Left renal cortex interstitium (tissue), 4 donors: ENCODE data around the gene PSMD1. TPM values are rescaled to one million over a fixed set of nuclear protein-coding genes. Genes with fewer than 3 reads are reported as not detected.

Source experiments
- DNase-seq, 4 donors: peaks; one replicate each; pipeline ENCODE4 v3.0.0-alpha.2; 2013; ENCODE audit warnings: low read depth in 4 of 4, low spot score in 2 of 4, missing footprints in 1 of 4
- polyA plus RNA-seq, 4 donors: library from polyadenylated mRNA; unstranded; fragments of 120-200 nt; gene quantifications; one replicate each; pipeline ENCODE4 v1.2.1, GENCODE V29; 2013; ENCODE audit not compliant: insufficient read length in 4 of 4

Gene PSMD1
- polyA plus RNA-seq, 4 donors = 83.3 to 110 (median 100) TPM

DNA sequence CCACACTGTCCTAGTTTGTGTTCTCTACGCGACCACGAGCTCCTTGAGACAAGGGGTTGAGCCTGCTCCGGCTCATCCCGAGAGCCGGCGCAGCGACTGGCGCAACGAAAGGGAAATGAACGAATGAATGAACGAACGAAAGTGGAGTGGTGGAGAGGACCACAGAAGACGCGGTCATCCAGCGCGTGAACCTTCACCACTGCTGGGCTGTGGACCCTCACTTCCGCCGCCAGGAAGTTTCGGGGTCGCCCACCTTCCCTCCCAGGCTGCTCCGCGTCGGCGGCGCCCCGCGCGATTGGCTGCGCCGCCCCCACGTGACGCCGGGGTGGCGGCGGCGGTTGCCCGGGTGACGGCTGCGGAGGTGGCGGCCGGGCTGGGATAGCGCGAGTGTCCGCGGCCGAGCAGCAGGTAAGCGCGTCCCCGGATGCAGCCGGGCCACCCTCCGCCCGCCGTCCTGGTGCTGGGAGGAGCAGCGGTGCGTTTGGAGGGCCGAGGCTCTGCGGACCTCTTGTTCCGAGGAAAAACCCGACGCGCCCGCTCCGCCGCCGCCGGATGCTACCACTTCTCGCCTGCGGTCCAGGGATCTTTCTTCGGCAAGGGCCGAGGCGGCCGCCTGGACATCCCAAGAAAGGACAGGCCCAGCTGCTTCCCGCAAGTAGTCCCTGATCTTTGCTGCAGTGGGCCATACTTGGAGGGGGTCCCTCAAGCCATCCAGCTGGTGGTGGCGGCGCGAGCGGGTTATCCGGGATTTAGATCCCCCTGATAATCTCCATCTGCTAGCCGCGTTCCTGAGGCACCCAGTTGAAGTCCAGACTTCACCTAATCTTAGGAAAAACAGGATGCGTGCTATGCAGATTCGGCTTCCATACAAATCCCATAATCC lies 141.9 kb downstream of the PSMD1 start, which contains the start of gene ARMC9:
ARMC9 (plus strand) TSS at position 341 of the 883 bp plus-strand sequence. CDS start 7,608 bp downstream, outside the sequence.
- DNase-seq = peak in 2 of 4 donors; percentile 78 to 83

DNA sequence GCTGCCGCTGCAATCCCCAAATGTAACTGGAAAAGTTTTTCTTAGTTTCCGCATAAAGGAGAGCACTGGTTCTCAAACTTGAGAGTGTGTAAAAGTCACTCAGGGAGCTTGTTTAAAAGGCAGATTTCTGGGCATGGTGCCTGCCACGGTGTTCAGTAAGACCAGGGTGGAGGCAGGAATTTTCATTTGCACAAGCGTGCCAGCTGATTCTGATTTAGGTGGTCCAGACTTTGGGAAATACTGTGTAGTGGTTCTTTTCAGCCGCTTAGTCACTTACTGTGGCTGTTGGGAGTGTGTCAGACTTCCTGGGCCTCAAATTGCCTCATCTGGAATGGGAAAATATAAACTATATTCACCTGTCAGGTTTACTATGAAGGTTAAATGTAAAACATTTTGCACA lies 142.6 kb downstream of the PSMD1 start:
- no peak for DNase-seq

DNA sequence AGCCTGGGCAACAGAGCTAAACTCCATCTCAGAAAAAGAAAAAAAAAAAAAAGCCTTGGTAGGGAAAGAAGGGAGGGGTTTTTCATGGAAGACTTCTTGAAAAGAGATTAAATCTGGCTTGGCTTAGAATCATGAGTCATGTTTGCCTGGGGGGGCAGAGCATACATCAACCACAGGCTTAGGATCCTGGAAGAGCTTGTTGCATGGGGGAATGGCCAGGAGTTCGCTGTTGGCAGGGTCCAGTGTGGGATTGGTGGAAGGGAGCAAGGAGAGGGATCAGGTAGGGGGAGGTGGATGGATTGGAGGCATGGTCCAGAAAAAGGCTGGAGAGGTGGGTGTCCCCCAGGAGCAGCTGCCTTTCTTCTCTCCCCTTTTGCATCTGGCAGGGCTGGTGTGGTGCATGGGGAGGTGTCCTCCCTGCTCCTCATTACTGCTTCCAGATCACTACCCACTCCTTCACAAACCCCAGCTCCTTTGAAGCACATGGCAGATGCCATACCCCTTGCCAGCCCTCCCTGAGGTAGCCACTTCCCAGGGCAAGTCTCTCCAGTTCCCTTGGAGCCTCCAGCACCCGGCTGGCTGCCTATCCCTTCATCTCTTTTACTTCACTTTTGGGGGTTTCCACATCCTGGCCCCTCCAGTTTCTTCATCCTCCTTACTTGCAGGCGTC lies 144.3 kb downstream of the PSMD1 start:
- no peak for DNase-seq

DNA sequence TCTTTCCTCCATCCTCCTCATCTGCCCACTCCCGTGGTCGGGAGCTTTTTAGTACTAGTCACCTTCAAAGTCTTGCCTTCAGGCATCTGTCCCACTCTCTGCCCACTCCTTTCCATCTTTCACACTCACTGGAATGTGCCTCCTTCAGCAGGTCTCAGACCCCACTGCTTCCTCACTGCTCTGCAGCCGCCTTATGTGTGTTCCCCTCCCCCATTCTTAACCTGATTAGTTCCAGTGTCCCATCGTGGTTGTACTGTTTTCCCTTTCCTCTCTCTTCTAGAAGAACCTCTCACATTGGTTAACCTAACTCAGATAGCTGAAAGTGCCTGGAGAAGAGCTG lies 144.8 kb downstream of the PSMD1 start:
- DNase-seq = no peak

DNA sequence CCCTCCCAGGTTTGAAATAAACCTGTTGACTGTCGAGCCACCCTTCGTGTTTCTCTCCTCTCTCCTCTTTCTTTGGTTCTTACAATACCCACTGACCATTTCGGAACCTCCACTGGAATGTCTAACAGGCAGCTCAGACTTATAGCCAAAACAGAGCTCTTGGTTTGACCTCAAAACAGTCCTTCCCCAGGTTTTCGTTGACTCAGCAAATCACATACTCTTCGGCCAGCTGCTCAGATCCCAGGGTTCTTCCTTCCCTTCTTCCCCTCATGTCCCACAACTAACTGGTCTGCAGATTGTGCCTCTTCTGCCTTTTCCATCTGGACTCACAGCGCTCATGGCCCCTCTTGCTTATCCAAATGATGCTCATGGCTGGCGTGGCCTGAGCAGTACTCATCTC lies 146.4 kb downstream of the PSMD1 start:
- no peak for DNase-seq

DNA sequence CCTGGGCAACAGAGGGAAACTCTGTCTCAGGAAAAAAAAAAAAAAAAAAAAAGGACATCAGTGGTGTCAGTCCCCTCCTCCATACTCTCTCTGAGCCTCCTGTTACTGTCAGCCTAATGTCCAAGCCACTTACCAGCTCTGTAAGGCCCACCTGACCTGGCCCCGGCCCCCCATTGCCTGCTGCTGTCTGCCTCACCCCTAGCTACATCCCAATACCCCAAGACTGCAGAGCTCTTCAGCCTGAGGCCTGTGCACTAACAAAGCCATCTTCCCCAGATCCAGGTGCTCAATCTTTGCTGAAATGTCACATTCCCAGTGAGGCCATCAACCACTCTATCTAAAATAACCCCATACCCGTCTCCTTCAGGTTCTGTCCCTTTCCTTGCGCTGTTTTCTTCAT lies 147.5 kb downstream of the PSMD1 start:
- DNase-seq = no peak

DNA sequence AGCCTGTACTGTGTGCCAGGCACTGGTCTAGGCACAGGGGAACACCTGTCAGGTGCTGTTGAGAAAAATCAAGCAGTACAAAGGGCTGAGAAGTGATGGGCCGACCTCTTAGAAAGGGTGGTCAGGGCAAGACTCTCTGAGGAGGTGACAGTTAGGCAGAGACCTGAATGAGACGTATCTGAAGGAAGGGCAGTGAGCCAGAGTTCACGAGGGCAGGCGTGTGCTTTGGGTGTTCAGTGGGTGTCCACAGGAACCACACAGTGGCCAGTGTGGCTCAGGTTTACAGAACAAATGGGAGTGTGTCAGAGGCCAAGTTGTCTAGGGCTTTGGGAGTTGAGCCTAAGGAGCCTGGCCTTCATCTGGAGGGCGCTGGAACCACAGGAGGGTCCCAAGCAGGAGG lies 147.9 kb downstream of the PSMD1 start:
- DNase-seq = no peak

DNA sequence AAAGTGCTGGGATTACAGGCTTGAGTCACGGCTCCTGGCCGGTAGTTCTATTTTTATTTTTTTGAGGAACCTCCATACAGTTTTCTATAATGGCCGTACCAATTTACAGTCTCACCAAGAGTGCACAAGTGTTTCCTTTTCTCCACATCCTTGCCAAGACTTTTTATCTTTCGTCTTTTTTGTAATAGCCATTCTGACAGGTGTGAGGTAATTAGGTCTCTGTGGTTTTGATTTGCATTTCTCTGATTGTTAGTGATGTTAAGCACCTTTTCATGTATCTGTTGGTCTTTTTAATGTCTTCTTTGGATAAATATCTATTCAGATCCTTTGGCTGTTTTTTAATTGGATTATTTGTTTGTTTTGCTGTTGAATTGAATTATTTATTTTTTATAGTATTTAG lies 151.1 kb downstream of the PSMD1 start:
- no peak for DNase-seq

DNA sequence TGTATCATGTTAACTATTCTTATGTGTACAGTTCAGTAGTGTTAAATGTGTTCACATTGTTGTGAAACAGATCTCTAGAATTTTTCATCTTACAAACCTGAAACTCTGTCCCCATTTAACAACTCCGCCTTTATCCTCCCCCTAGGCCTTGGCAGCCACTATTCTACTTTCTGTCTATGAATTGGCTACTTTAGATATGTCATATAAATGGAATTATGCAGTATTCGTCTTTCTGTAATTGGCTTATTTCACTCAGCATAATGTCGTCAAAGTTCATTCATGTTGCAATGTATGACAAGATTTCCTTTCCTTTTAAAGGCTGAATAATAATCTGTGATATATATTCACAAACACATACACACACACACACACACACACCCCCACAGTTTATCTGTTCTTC lies 154.1 kb downstream of the PSMD1 start:
- DNase-seq = no peak

DNA sequence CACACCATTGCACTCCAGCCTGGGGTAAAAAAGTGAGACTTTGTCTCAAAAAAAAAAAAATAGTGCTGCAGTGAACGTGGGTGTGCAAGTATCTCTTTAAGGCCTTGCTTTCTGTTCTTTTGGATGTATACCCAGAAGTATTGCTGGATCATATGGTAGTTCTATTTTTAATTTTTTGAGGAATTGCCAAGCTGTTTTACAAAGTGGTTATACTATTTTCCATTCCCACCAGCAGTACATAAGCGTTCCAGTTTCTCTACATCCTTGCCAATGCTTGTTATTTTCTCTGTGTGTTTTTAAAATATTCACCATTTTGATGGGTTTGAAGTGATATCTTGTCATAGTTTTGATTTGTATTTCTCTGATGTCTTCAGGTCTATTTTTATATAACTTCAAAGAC lies 154.8 kb downstream of the PSMD1 start:
- no peak for DNase-seq

DNA sequence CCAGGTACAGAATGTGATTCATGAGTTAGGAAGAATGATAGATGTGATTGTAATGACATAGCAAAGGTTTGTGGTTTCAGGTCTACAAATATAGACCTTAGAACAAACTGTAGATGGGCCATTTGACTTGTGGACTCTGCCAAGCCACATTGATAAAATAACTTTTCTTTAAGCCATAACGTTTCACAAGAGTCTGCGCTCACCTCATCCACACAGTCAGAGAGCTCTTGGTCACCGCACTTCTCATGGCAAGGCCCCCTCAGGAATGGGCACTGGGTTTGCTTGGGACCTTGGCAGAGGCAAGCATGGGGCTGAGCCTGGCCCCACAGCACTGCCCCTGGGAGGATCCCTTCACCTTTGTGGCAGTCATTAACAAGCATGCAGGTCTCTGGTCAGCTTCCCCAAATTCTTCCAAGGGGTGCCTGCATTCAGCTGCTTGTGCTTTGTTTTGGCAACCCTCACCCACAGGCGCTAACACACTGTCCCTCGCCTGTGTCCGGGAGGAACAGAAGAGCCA lies 155.7 kb downstream of the PSMD1 start:
- DNase-seq = no peak

DNA sequence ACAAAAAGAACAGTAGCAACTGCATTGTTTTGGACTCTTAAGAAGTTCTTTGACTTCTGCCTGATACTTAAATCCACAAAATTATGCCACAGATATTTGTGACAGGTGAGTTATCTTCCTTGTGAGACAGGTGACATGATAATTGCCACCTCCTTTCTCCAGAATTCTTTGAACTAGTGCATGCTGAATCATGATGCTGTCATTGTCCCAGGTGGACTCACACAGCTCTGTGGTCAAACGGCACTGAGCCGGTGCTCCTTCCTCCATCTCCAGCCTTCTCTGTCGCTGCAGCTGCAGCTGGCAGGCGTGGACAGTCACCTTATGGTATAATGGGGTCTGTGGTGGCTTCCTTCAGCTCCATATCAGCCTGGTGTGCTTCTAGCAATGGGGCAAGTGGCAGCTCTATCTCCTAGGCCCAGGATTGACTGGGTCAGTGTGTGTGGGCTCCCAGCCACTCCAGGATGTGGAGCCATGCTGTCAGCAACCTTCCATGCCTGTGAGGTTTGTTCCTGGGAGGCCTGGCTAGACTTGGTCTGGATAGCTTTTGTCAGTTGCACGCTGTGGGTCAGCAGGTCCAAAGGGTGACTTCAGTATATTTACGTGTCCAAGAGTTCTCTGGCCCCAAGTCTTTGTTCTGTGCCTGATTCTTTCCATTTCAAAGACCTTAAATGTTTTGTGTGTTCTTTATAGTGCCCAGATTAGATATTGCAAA lies 157.4 kb downstream of the PSMD1 start:
- no peak for DNase-seq

DNA sequence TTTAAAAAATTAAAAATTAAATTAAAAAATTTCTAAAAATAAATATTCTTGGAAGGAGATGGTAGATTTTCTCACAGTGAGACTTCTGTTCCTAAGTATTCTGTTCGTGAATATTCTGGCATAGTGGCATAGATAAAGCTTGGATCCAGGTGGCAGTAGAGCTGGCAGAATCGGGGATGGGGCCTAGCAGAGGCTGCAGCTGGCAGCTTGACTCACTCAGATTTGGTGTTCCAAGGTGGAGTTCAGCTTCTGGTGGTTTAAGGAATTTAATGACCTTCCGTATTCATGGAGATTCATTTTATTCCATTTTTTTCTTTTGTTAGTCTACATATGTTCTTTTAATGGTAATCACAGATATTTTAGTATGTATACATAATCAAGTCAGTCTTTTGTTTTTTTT lies 161.7 kb downstream of the PSMD1 start:
- no peak for DNase-seq

DNA sequence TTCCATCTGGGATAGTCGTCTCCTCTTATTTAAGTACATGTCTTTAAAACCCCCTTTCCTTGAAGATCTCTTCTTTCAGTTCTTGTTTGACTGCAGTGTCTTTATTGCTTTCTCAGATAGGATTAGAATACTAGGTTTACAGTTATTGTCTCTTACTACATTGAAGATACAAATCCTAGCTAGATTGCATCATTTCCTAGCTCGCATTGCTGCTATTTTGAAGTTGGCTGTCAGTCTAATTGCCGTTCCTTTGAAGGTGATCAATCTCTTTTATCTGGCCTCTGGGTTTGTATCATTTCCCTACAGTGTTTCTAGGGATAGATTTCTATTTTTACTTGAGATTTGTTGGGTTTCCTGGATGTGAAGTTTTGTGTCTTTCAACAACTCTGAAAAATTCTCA lies 162.6 kb downstream of the PSMD1 start:
- no peak for DNase-seq

DNA sequence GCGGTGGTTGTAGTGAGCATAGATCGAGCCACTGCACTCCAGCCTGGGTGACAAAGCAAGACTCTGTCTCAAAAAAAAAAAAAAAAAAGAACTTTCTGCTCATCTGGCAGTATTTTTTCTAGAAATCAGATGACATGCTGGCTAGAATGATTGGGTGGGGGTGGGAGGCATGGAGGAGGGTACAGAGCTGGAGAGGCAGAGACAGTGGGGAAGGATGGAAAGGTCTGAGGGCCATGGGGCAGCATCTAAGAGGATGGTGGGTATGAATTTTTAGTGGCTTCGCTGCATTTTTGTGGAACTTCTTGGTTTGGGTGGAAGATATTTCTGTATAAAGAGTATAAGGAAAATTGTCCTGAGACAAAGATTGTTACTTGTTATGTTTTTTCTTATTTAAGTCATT lies 165.1 kb downstream of the PSMD1 start:
- no peak for DNase-seq

Other genes starting within 250 kb of the PSMD1 start
- 1,000 to 10,000 TPM in 1 of 4 donors, 100 to 1,000 TPM in 3; 848 to 1,175 (median 938) TPM for gene ITM2C, start 191.9 kb upstream of the PSMD1 start, polyA plus RNA-seq
- gene GPR55, start 131.6 kb upstream of the PSMD1 start, polyA plus RNA-seq = under 1 TPM; 0.18 to 0.44 (median 0.23) TPM
- not detected for gene SPATA3, start 60.7 kb upstream of the PSMD1 start, polyA plus RNA-seq
- 1 to 10 TPM; 4.0 to 6.2 (median 4.4) TPM for gene C2orf72, start 19.3 kb upstream of the PSMD1 start, polyA plus RNA-seq
- 10 to 100 TPM; 12.5 to 24.1 (median 14.8) TPM for gene HTR2B, start 68.2 kb downstream of the PSMD1 start, polyA plus RNA-seq
- gene ARMC9, start 141.8 kb downstream of the PSMD1 start, polyA plus RNA-seq = 10 to 100 TPM; 23.9 to 36.5 (median 28.8) TPM